Type B pancreatic cell (in vitro differentiated cells): ENCODE results near the gene GON7. TPM values are rescaled to one million over a fixed set of nuclear protein-coding genes. Genes with fewer than 3 reads are reported as not detected.
A peak's percentile ranks its signal among the peaks of the same experiment; 100 is the strongest.

Source experiments
- DNase-seq: peaks from one replicate; pipeline ENCODE4 v3.0.0; 2021; ENCODE audit warnings: mixed read lengths; ENCODE audit not compliant: unreplicated experiment; ENCODE audit errors: extremely low spot score
- H3K27ac Mint-ChIP-seq: 2 replicates; pipeline ENCODE4 v1.8.0; 2021; ENCODE audit warnings: mild to moderate bottlenecking, mixed read lengths
- H3K27me3 Mint-ChIP-seq: 2 replicates; pipeline ENCODE4 v1.8.0; 2021; ENCODE audit warnings: mixed read lengths
- H3K36me3 Mint-ChIP-seq: 2 replicates; pipeline ENCODE4 v1.8.0; 2021; ENCODE audit warnings: mixed read lengths
- H3K4me1 Mint-ChIP-seq: one replicate; pipeline ENCODE4 v1.8.0; 2021; ENCODE audit warnings: mixed read lengths; ENCODE audit not compliant: unreplicated experiment
- H3K4me3 Mint-ChIP-seq: 2 replicates; pipeline ENCODE4 v1.8.0; 2021; ENCODE audit warnings: mild to moderate bottlenecking, mixed read lengths
- H3K9me3 Mint-ChIP-seq: 2 replicates; pipeline ENCODE4 v1.8.0; 2021; ENCODE audit warnings: mixed read lengths
- CTCF ChIP-seq: fragments of 200-600 bp; sonication (generic); conservative IDR thresholded peaks from 2 replicates; pipeline ENCODE4 v1.5.0; 2021; ENCODE audit warnings: antibody characterized with exemption, mild to moderate bottlenecking
- long read RNA-seq: library from polyadenylated mRNA; unstranded; transcript quantifications from one replicate; pipeline ENCODE4 v2.0.0, GENCODE V29; 2020
- total RNA-seq: library from RNA; stranded (reverse); gene quantifications from 2 replicates; pipeline ENCODE4 v1.2.1, GENCODE V29; 2021; ENCODE audit warnings: low replicate concordance

The GON7 gene
- total RNA-seq = 11.9 and 14.3 TPM in 2 replicates
- long read RNA-seq, transcript GON7-201 (2 exons, 1,154 nt) = major isoform, 50 of 52 reads
- long read RNA-seq, partial matches to known transcripts = 0 of 52 reads
- long read RNA-seq, other reads (novel, unspliced or antisense) = 1 of 52 reads

GRCh38 chr14:93206793-93207467, at the start of gene GON7, which contains the start of gene UBR7:
GON7 (minus strand) TSS chr14:93207065; CDS start chr14:93207037, 28 bp downstream.
UBR7 (plus strand) TSS chr14:93207256; CDS start chr14:93207292, 36 bp downstream.
- TF ChIP-seq CTCF = no peak
- peaks cover 15% of the 10 kb centered on the region for H3K4me1 Mint-ChIP-seq
- H3K9me3 Mint-ChIP-seq = no peaks in the 10 kb centered on the region
- peak within 1 kb of the TSS; percentile 90 for H3K27ac Mint-ChIP-seq
- H3K27me3 Mint-ChIP-seq = no peaks in the 10 kb centered on the region
- H3K36me3 Mint-ChIP-seq = no peaks in the 10 kb centered on the region
- peak within 1 kb of the TSS; percentile 90 for H3K4me3 Mint-ChIP-seq
- peak; percentile 95 for DNase-seq

GRCh38 chr14:93249128-93249831, 42.4 kb upstream of the GON7 start:
- Mint-ChIP-seq H3K27ac (no peak overlapping the region), H3K9me3 (no peaks in the 10 kb centered on the region), H3K36me3 (peaks cover 13% of the 10 kb centered on the region), H3K4me1 (no peaks in the 10 kb centered on the region), H3K27me3 (no peaks in the 10 kb centered on the region), H3K4me3 (no peak overlapping the region)
- no peak for TF ChIP-seq CTCF
- no peak for DNase-seq

GRCh38 chr14:93246534-93246933, 39.7 kb upstream of the GON7 start:
- Mint-ChIP-seq H3K36me3 (peaks cover 24% of the 10 kb centered on the region), H3K27ac (no peak overlapping the region), H3K27me3 (no peaks in the 10 kb centered on the region), H3K4me1 (no peaks in the 10 kb centered on the region), H3K9me3 (no peaks in the 10 kb centered on the region), H3K4me3 (no peak overlapping the region)
- TF ChIP-seq CTCF = no peak
- no peak for DNase-seq

GRCh38 chr14:93245764-93246420, 39.0 kb upstream of the GON7 start:
- no peak for TF ChIP-seq CTCF
- no peak for DNase-seq
- H3K27me3 Mint-ChIP-seq = no peaks in the 10 kb centered on the region
- H3K9me3 Mint-ChIP-seq = no peaks in the 10 kb centered on the region
- no peak overlapping the region for H3K4me3 Mint-ChIP-seq
- H3K36me3 Mint-ChIP-seq = peaks cover 24% of the 10 kb centered on the region
- H3K4me1 Mint-ChIP-seq = no peaks in the 10 kb centered on the region
- H3K27ac Mint-ChIP-seq = no peak overlapping the region

GRCh38 chr14:93240678-93241000, 33.8 kb upstream of the GON7 start:
- Mint-ChIP-seq H3K27ac (no peak overlapping the region), H3K9me3 (no peaks in the 10 kb centered on the region), H3K36me3 (peaks cover 16% of the 10 kb centered on the region), H3K4me1 (no peaks in the 10 kb centered on the region), H3K27me3 (no peaks in the 10 kb centered on the region), H3K4me3 (no peak overlapping the region)
- no peak for DNase-seq
- no peak for TF ChIP-seq CTCF
